COLO668 (cell line): ENCODE results near the gene ERI3.

Source experiments
- DNase-seq: peaks from one replicate; lab custom pipeline; 2025; ENCODE audit not compliant: unreplicated experiment; lab: John Stamatoyannopoulos, UW

The ERI3 gene

GRCh38 chr1:44354840-44355581 is at the start of gene ERI3:
Gene ERI3 (minus strand): TSS chr1:44355257. CDS start chr1:44355026, 231 bp downstream.
- DNase-seq = peak; percentile 100

- DNase-seq = no peak
Measured at GRCh38 chr1:44401256-44402228, 46.5 kb upstream of the ERI3 start.

GRCh38 chr1:44390277-44390676 is 35.2 kb upstream of the ERI3 start:
- no peak for DNase-seq

GRCh38 chr1:44389437-44389836 is 34.4 kb upstream of the ERI3 start:
- no peak for DNase-seq

GRCh38 chr1:44388551-44388950 is 33.5 kb upstream of the ERI3 start:
- DNase-seq = no peak

- DNase-seq = no peak
Measured at GRCh38 chr1:44380666-44381177, 25.7 kb upstream of the ERI3 start.

- DNase-seq = peak; percentile 66
Measured at GRCh38 chr1:44377925-44378784, 23.1 kb upstream of the ERI3 start.

GRCh38 chr1:44375547-44375946 is 20.5 kb upstream of the ERI3 start:
- DNase-seq = no peak

- no peak for DNase-seq
Measured at GRCh38 chr1:44371206-44371605, 16.1 kb upstream of the ERI3 start.

- no peak for DNase-seq
Measured at GRCh38 chr1:44368471-44369151, 13.6 kb upstream of the ERI3 start.

- DNase-seq = no peak
Measured at GRCh38 chr1:44367944-44368343, 12.9 kb upstream of the ERI3 start.

GRCh38 chr1:44366371-44366975 is 11.4 kb upstream of the ERI3 start:
- DNase-seq = no peak

GRCh38 chr1:44361478-44361877 is 6.4 kb upstream of the ERI3 start:
- DNase-seq = peak; percentile 43

- no peak for DNase-seq
Measured at GRCh38 chr1:44359234-44359935, 4.3 kb upstream of the ERI3 start.

- no peak for DNase-seq
Measured at GRCh38 chr1:44357710-44358109, 2.7 kb upstream of the ERI3 start.

GRCh38 chr1:44355582-44356305 is 687 bp upstream of the ERI3 start:
- no peak for DNase-seq

GRCh38 chr1:44354268-44354839 is 703 bp downstream of the ERI3 start:
- DNase-seq = no peak

- no peak for DNase-seq
Measured at GRCh38 chr1:44353604-44354003, 1.5 kb downstream of the ERI3 start.
